ENCODE measurements around the gene KIF25. TPM values are rescaled to one million over a fixed set of nuclear protein-coding genes. Genes with fewer than 3 reads are reported as not detected.

Gene KIF25
- total RNA-seq, 2 experiments from 2014 or later = not detected

- no peaks in the 10 kb centered on the region for H3K36me3 Mint-ChIP-seq (ENCODE audit: low read depth)
- intact Hi-C loops (cut with micrococcal nuclease) = no loop called here
- no peak for ATAC-seq
- POLR2A ChIA-PET = no interaction called here
- H3K4me1 Mint-ChIP-seq (ENCODE audit: low read depth) = no peaks in the 10 kb centered on the region
- H3K27me3 Mint-ChIP-seq = no peaks in the 10 kb centered on the region
- H3K9me3 Mint-ChIP-seq = peaks cover 3% of the 10 kb centered on the region
- no peak overlapping the region for H3K27ac Mint-ChIP-seq
- CTCF ChIA-PET = no interaction called here
- DNase-seq = no peak
- H3K4me3 Mint-ChIP-seq = no peak overlapping the region
- TF ChIP-seq, protein P1, sequence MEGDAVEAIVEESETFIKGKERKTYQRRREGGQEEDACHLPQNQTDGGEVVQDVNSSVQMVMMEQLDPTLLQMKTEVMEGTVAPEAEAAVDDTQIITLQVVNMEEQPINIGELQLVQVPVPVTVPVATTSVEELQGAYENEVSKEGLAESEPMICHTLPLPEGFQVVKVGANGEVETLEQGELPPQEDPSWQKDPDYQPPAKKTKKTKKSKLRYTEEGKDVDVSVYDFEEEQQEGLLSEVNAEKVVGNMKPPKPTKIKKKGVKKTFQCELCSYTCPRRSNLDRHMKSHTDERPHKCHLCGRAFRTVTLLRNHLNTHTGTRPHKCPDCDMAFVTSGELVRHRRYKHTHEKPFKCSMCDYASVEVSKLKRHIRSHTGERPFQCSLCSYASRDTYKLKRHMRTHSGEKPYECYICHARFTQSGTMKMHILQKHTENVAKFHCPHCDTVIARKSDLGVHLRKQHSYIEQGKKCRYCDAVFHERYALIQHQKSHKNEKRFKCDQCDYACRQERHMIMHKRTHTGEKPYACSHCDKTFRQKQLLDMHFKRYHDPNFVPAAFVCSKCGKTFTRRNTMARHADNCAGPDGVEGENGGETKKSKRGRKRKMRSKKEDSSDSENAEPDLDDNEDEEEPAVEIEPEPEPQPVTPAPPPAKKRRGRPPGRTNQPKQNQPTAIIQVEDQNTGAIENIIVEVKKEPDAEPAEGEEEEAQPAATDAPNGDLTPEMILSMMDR (IDR thresholded peaks at IDR 0.05) = no peak
Observed at GRCh38 chr6:168088161-168089053, 90.9 kb downstream of the KIF25 start.

DNA sequence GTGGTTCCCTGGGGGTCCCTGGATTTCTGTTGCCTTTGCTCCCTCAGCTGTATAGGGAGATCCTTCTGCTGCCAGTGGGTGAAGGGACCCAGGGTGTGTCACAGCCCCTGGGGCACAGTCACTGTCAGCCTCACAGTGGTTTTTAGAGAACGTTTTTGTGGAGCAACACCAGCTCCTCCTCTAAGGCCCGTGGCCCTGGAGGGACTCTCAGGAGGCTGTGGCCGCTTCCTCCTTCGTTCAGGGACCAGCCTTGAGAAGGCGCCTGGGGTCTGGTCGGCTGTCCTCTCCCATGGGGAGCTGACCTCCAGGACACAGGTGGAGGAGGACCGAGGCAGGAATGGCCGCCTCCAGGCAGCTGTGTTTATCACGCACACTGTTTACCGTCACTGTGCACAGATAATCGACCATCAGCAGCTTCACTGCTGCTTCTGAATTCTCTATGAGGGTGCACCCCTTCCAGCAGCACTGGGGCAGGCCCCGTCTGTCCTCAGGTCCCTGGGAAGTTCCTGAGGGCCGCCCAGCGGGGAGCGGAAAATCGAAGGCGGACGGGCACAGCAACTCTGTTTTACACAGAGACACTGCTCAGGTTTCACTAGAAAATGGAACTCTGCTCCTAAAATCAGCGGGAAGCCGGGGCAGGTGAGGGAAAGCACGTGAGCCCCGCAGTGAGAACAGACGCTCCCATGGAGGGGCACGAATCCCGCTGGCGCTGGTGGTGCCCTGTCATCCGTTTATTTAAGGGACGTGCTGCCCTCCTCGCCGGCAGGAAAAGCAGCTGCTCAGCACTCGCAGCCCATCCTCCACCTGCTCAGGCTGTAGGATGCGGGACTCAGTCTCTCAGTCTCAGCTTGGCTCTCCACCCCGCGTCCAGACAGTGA, 92.0 kb downstream of the KIF25 start:
- intact Hi-C loops (cut with micrococcal nuclease) = no loop called here
- H3K36me3 Mint-ChIP-seq (ENCODE audit: low read depth) = no peaks in the 10 kb centered on the region
- no peaks in the 10 kb centered on the region for H3K27me3 Mint-ChIP-seq
- H3K27ac Mint-ChIP-seq = no peak overlapping the region
- CTCF ChIA-PET = no interaction called here
- no peak for ATAC-seq
- peaks cover 3% of the 10 kb centered on the region for H3K9me3 Mint-ChIP-seq
- TF ChIP-seq, protein P1 (IDR thresholded peaks at IDR 0.05) = no peak
- POLR2A ChIA-PET = no interaction called here
- DNase-seq = no peak
- H3K4me3 Mint-ChIP-seq = no peak overlapping the region
- H3K4me1 Mint-ChIP-seq (ENCODE audit: low read depth) = no peaks in the 10 kb centered on the region

DNA sequence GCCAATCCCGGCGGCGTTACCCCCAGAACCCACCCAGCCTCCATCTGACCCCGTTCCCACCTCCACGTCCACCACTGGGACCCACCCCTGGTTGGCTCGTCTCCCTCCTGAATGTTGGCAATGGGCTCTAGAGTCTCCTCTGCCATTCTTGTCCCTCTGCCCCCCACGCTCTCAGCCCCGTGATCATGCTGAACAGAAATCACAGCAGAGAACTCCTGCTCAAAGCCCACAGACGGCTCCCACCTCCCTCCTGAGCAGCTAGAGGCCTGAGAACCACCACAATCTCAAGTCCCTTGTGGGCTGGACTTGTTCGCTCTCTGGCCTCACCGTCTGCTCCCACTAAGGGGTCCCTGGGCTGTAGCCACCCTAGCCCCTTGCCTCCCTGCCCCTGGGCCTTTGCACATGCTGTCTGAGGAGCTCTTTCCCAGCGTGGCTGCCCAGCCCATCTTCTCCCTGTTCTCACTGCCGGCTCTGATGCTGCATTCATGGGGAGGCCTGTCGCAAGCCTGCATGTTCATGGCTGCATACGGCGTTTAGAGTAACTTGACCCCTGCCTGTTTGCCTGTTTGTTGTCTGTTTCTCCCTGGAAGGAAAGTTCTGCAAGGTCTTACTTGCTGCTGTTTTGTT, 92.7 kb downstream of the KIF25 start:
- Mint-ChIP-seq H3K27ac (no peak overlapping the region), H3K4me3 (no peak overlapping the region), H3K36me3 (ENCODE audit: low read depth) (no peaks in the 10 kb centered on the region), H3K4me1 (ENCODE audit: low read depth) (no peaks in the 10 kb centered on the region), H3K9me3 (peaks cover 3% of the 10 kb centered on the region), H3K27me3 (no peaks in the 10 kb centered on the region)
- TF ChIP-seq, protein P1 (IDR thresholded peaks at IDR 0.05) = no peak
- ATAC-seq = no peak
- intact Hi-C loops (cut with micrococcal nuclease) = no loop called here
- no peak for DNase-seq
- CTCF ChIA-PET = no interaction called here
- POLR2A ChIA-PET = no interaction called here

- Mint-ChIP-seq H3K27ac (no peak overlapping the region), H3K4me1 (ENCODE audit: low read depth) (no peaks in the 10 kb centered on the region), H3K9me3 (peaks cover 3% of the 10 kb centered on the region), H3K4me3 (no peak overlapping the region), H3K27me3 (no peaks in the 10 kb centered on the region), H3K36me3 (ENCODE audit: low read depth) (no peaks in the 10 kb centered on the region)
- CTCF ChIA-PET = no interaction called here
- POLR2A ChIA-PET = no interaction called here
- intact Hi-C loops (cut with micrococcal nuclease) = no loop called here
- DNase-seq (no peak), ATAC-seq (no peak)
- TF ChIP-seq, protein P1 (IDR thresholded peaks at IDR 0.05) = no peak
Observed at GRCh38 chr6:168090706-168091105, 93.2 kb downstream of the KIF25 start.

All from activated CD8-positive, alpha-beta T cell treated with anti-CD3 and anti-CD28 coated beads for 36 hours (primary cell).